ENCODE results near the gene ATP5MC3. TPM values are rescaled to one million over a fixed set of nuclear protein-coding genes. Genes with fewer than 3 reads are reported as not detected.
A peak's percentile ranks its signal among the peaks of the same experiment; 100 is the strongest.
"Not testable (repeated sequence)": the region's sequence is repeated elsewhere in the genome, so short reads cannot be mapped to it uniquely, and the experiment has no call there.

The ATP5MC3 gene
- total RNA-seq = 58.2 TPM

DNA sequence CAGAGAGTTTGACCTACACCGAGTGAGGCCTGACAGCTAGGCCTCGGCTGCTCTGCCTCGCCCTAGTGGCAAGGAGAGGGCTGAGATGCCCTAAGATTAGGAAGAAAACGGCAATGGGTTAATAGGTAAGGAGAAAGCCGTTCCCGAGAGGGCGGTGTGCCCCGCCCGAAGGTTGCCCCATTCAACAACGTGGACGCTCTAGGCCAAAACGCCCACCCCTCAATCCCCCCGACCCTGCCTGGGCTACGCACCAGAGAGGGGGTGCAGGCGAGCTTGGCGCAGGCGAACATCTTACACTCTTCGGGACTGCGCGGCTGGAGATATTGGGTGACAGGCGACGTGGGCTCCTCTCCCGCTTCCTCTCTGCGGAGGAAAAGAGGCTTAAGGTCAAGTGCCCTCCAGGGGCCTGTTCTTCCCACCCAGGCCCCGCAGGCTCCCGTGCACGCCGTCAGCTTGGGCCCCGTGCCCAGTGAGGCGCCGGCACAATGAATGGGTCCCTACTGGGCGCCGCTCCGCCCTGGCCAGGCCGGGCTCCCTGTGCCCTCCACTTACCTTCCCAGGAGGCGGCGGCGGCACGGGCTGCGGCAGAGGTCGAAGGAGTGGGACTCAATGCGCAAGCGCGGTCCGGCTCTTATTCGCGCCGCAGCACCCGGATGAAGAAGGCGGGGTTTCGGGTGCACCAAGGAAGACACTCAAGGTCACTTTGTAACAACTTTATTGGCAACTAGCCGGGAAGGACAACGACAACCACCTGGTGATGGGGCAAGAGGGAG is at the start of gene ATP5MC3:
Gene ATP5MC3, minus strand, starts transcription at position 607 of the 773 bp plus-strand sequence. Its CDS starts 317 bp downstream, at position 290.
- H3K9me3 ChIP-seq (ENCODE audit: low read depth, low read length) = no peaks in the 10 kb centered on the region
- H3K27me3 ChIP-seq (ENCODE audit: insufficient read depth, low read length) = no peaks in the 10 kb centered on the region
- H3K4me3 ChIP-seq (ENCODE audit: low read length) = peak within 1 kb of the TSS; percentile 82
- peaks cover 14% of the 10 kb centered on the region for H3K4me1 ChIP-seq (ENCODE audit: insufficient read depth, low read length)

DNA sequence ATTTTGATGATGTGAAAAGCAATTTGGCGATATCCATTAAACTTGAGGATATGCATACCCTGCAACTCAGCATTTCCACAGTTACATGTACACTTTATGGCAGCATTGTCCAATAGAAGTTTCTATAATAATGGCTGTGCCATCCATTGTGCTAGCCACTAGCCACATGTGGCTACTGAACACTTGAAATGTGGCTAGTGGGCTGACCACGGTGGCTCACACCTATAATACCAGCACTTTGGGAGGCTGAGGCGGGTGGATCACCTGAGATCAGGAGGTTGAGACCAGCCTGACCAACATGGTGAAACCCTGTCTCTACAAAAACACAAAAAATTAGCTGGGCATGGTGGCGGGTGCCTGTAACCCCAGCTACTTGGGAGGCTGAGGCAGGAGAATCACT is 47.1 kb upstream of the ATP5MC3 start:
- peaks cover 17% of the 10 kb centered on the region for H3K27me3 ChIP-seq (ENCODE audit: insufficient read depth, low read length)
- H3K9me3 ChIP-seq (ENCODE audit: low read depth, low read length); H3K4me1 ChIP-seq (ENCODE audit: insufficient read depth, low read length); H3K4me3 ChIP-seq (ENCODE audit: low read length): not testable (repeated sequence)

DNA sequence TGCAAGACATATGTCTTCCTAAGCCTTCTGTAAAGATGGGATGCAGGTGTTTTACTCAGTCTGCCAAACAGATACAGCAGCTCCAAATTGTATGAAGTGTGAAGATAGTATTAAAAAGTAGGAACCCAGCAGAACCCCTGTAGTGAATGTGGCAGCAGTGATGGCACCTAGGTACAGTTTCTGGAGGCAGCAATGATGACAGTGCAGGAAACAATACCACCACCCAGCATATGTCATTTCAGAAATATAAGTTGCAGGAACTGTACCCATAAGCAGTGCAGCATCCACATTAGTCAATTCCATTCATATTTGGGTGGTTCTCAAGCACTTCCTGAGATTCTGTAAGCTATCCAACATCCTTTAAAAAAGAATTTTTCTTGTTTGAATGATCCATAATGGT is 46.7 kb upstream of the ATP5MC3 start:
- peaks cover 17% of the 10 kb centered on the region for H3K27me3 ChIP-seq (ENCODE audit: insufficient read depth, low read length)
- H3K9me3 ChIP-seq (ENCODE audit: low read depth, low read length) = no peaks in the 10 kb centered on the region
- H3K4me1 ChIP-seq (ENCODE audit: insufficient read depth, low read length) = no peaks in the 10 kb centered on the region
- no peak overlapping the region for H3K4me3 ChIP-seq (ENCODE audit: low read length)

DNA sequence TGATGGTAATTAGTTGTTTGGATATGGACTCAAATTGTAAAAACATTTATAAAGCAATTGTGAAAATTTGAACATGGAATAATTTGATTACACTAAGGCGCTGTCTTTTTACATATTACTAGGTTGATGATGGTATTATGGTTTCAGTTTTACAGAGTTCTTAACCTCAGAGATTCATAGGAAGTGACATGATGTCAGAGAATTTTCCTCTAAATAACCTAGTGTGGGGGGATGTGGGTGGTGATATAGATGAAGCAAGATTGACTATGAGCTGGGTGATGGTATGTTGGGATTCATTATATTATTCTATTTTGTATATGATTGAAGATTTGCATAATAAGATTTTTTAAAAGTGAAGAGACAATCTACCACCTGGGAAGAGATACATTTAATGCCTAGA is 45.9 kb upstream of the ATP5MC3 start:
- Histone ChIP-seq H3K9me3 (ENCODE audit: low read depth, low read length) (no peaks in the 10 kb centered on the region), H3K27me3 (ENCODE audit: insufficient read depth, low read length) (peaks cover 17% of the 10 kb centered on the region), H3K4me3 (ENCODE audit: low read length) (no peak overlapping the region), H3K4me1 (ENCODE audit: insufficient read depth, low read length) (no peaks in the 10 kb centered on the region)

DNA sequence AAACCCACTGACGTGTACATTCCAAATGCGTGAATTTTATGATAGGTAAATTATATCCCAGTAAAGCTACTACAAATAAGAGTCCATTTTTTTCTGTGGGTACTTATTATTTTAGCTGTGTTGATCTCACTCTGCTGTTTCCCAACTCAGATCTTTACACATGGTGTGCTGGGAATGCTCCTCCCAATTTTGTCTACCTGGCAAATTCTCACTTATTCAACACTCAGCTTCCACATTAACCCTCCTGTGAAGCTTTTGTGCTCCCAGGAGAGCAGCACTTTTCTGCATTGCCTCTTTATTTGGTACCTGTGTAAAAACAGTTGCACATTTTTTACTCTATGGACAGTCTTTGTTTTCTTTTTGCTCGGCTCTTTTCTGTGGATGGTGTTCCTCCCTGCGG is 38.6 kb upstream of the ATP5MC3 start:
- Histone ChIP-seq H3K4me3 (ENCODE audit: low read length) (no peak overlapping the region), H3K9me3 (ENCODE audit: low read depth, low read length) (no peaks in the 10 kb centered on the region), H3K4me1 (ENCODE audit: insufficient read depth, low read length) (no peaks in the 10 kb centered on the region)

DNA sequence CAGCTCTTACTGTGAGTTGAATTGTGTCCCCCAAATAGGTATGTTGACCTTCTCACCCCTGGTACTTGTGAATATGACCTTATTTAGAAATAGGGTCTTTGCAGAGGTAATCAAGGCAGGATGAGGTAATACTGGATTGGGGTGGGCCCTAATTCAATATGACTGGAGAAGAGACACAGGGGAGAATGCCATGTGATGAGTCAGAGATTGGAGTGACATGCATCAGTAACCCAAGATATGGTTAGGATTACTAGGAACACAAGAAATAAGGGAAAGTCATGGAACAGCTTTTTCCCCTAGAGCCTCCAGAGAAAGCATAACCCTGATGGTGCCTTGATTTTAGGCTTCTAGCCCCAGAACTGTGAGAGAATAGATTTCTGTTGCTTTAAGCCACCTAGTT is 37.0 kb upstream of the ATP5MC3 start:
- no peaks in the 10 kb centered on the region for H3K4me1 ChIP-seq (ENCODE audit: insufficient read depth, low read length)
- no peak overlapping the region for H3K4me3 ChIP-seq (ENCODE audit: low read length)
- H3K9me3 ChIP-seq (ENCODE audit: low read depth, low read length) = no peaks in the 10 kb centered on the region
- H3K27me3 ChIP-seq (ENCODE audit: insufficient read depth, low read length) = peaks cover 19% of the 10 kb centered on the region

More for the DNA sequence above, 38.6 kb upstream of the ATP5MC3 start:
- peaks cover 17% of the 10 kb centered on the region for H3K27me3 ChIP-seq (ENCODE audit: insufficient read depth, low read length)

DNA sequence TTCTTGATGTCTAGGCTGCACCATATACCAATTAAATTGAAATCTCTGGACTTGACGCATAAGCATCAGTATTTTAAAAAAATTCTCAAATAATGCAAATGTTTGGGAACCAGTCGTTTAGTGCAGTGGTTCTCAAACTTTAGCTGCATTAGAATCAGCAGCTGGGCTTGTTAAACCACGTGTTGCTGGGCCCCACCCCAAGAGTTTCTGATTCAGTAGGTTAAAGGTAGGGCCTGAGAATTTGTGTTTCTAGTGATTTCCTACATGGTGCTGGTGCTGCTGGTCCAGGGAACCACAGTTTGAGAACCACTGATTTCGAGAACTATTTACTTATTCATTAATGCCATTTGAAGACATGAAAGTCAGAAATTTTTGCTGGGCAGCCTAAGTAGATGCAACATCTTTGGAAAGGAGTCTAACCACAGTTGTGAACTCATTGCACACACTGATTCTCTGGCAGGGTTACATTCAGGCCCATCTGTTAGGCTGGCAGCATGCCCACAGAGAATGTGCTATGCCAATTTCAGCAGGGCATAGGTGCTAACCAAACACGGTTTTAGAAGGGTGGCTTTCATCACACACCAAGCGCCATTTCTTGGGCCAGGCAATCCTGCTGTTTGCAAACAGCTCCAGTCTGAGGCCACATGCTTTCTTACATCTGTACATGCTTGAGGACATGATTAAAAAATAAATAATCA is 26.4 kb upstream of the ATP5MC3 start:
- Histone ChIP-seq H3K27me3 (ENCODE audit: insufficient read depth, low read length) (peaks cover 11% of the 10 kb centered on the region), H3K4me1 (ENCODE audit: insufficient read depth, low read length) (no peaks in the 10 kb centered on the region), H3K4me3 (ENCODE audit: low read length) (no peak overlapping the region), H3K9me3 (ENCODE audit: low read depth, low read length) (no peaks in the 10 kb centered on the region)

DNA sequence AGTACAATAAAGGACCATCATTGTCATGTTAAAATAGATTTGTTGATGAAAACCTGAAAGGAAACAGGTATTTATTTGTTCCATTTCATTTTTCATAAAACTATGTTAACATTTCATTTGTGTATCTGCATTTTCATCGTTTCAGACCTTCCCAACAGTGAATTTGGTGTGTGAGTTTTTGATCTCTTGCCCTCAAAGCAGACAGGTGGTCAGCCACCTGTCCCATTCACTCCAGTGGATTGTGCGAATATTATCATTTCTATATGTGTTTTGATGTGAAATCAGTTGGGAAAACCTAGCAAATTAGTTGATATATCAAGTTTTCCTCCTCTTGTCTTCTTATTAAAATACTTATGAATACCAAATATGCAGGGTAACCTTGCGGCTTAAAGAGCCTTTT is 25.4 kb upstream of the ATP5MC3 start:
- peaks cover 19% of the 10 kb centered on the region for H3K27me3 ChIP-seq (ENCODE audit: insufficient read depth, low read length)
- no peak overlapping the region for H3K4me3 ChIP-seq (ENCODE audit: low read length)
- no peaks in the 10 kb centered on the region for H3K9me3 ChIP-seq (ENCODE audit: low read depth, low read length)
- no peaks in the 10 kb centered on the region for H3K4me1 ChIP-seq (ENCODE audit: insufficient read depth, low read length)

DNA sequence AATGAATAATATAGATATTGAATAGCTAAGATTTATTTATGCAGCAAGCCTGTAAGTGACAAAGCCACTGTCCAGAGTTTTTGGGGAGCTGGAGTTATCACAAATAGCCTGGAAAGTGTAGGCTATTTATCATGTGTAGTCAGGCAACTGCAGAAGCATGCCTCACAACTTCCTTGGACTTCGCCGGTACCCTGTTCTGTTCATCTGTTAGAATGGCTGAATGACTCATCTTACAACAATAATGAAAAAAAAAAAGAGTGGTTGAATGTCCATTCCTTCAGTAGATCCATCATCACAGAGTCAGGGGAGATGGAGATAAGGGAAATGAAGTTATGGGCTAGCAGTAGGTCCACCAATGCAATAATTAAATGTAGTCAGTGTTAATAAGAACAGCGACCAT is 24.0 kb upstream of the ATP5MC3 start:
- peaks cover 16% of the 10 kb centered on the region for H3K27me3 ChIP-seq (ENCODE audit: insufficient read depth, low read length)

DNA sequence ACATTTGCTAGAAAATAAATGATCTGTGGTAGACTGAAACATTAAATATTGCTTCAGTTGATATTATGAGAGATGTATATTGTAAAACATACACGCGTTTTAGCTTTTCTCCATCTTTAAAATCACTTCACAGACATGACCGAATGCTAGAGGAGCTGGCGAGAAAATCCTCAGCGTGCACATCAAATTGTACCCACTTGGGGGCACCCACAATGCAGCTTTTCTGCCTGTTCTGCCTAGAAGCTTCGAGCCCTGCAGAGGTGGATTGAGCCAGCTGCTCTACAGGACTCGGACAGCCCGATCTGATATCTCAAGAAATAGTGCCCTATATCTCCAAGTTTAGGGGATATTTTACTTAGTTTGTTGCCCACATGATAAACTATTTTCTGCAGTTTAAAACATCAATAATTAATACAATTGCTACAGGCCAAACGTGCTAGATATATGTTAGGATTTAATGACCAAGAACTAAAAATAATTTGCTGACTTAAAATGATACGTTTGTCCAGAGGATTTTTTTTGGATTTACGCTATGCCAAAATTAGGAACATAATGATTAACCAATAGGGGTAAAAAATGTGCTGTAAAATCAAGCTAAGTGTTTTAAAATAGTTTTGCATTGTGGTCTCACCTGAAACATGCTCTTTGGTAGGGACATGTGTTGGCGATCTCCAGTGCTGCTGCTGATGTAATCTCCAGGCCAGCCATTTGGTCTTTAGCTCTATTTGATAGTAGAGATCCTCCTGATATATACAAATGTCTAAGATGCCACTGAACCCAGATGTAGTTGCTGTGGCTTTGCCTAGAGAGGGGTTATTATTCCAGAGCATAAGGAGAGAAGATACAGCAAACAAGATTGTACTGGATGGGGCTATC is 22.3 kb upstream of the ATP5MC3 start:
- Histone ChIP-seq H3K4me3 (ENCODE audit: low read length) (no peak overlapping the region), H3K9me3 (ENCODE audit: low read depth, low read length) (no peaks in the 10 kb centered on the region), H3K4me1 (ENCODE audit: insufficient read depth, low read length) (no peaks in the 10 kb centered on the region), H3K27me3 (ENCODE audit: insufficient read depth, low read length) (peaks cover 16% of the 10 kb centered on the region)

More for the DNA sequence above, 24.0 kb upstream of the ATP5MC3 start:
- H3K4me1 ChIP-seq (ENCODE audit: insufficient read depth, low read length) = no peaks in the 10 kb centered on the region
- no peaks in the 10 kb centered on the region for H3K9me3 ChIP-seq (ENCODE audit: low read depth, low read length)
- H3K4me3 ChIP-seq (ENCODE audit: low read length) = no peak overlapping the region

DNA sequence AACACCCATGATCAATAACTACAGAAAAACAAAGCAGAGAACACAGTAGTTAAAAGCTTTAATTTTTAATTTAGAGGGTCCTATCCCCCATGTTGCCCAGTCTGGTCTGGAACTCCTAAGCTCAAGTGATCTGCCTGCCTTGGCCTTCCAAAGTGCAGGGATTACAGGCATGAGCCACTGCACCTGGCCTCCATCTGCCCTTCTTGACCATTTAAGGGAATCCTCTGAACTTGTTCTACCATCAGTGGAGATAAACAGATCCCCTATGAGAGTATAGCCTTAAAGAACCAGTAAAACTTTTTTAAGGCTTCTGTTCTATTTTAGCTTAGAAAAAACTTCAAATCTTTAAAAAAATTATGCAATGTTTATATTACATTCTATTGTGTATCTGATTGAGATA is 13.5 kb upstream of the ATP5MC3 start:
- Histone ChIP-seq H3K9me3 (ENCODE audit: low read depth, low read length) (no peaks in the 10 kb centered on the region), H3K4me1 (ENCODE audit: insufficient read depth, low read length) (no peaks in the 10 kb centered on the region), H3K27me3 (ENCODE audit: insufficient read depth, low read length) (peaks cover 14% of the 10 kb centered on the region), H3K4me3 (ENCODE audit: low read length) (no peak overlapping the region)

DNA sequence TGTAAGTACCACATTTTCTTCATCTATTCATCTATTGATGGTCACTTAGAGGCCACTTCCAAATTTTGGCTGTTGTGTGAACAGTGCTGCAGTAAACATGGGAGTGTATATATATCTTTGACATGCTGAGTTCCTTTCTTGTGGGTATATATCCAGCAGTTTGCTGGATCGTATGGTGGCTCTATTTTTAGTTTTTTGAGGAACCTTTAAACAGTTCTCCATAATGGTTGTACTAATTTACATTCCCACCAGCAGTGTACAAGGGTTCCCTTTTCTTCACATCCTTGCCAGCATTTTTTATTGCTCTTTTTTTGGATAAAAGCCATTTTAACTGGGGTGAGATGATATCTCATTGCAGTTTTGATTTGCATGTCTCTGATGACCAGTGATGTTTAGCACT is 7.3 kb upstream of the ATP5MC3 start:
- Histone ChIP-seq H3K9me3 (ENCODE audit: low read depth, low read length) (no peaks in the 10 kb centered on the region), H3K27me3 (ENCODE audit: insufficient read depth, low read length) (no peaks in the 10 kb centered on the region), H3K4me1 (ENCODE audit: insufficient read depth, low read length) (no peaks in the 10 kb centered on the region), H3K4me3 (ENCODE audit: low read length) (no peak overlapping the region)

DNA sequence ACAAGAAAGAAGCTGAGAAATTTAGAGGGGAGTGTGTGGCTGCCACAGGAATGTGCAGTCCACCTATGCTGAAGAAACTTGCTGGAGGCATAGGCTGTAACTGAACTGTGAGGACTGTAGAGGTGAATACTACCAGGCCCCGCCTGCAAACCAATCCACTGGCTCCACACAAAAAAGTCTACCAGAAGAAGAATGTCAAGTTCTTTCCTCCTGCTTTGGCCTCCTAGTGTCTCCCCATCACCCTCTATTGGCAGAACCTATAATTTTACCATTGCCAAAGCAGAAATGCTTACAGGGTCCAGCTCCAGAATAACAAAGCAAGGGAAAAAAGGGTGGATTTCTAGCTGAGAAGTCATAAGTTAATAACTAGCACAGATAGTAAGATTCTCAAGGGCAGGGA is 5.9 kb upstream of the ATP5MC3 start:
- no peaks in the 10 kb centered on the region for H3K9me3 ChIP-seq (ENCODE audit: low read depth, low read length)
- no peaks in the 10 kb centered on the region for H3K27me3 ChIP-seq (ENCODE audit: insufficient read depth, low read length)
- no peaks in the 10 kb centered on the region for H3K4me1 ChIP-seq (ENCODE audit: insufficient read depth, low read length)
- H3K4me3 ChIP-seq (ENCODE audit: low read length) = no peak overlapping the region

DNA sequence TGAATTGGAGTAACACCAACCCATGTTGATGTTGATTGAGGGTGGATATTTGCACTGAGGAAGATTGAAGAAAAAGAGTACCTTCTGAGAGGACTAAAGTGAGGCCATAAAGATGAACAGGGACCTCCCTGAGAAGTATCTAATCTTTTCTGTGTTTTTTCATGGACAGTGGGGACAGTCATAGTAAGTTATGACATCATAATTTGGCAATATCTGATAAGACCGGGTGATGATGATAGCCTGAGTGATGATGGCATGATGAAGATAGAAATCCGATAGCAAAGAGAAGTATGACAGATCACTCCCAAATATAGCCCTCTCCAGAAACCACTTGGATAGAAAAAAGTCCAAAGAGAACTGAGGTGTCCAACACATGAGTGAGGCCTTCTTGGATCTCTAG is 2.2 kb upstream of the ATP5MC3 start:
- no peaks in the 10 kb centered on the region for H3K27me3 ChIP-seq (ENCODE audit: insufficient read depth, low read length)
- H3K9me3 ChIP-seq (ENCODE audit: low read depth, low read length) = no peaks in the 10 kb centered on the region
- H3K4me3 ChIP-seq (ENCODE audit: low read length) = no peak overlapping the region
- H3K4me1 ChIP-seq (ENCODE audit: insufficient read depth, low read length) = peaks cover 14% of the 10 kb centered on the region

DNA sequence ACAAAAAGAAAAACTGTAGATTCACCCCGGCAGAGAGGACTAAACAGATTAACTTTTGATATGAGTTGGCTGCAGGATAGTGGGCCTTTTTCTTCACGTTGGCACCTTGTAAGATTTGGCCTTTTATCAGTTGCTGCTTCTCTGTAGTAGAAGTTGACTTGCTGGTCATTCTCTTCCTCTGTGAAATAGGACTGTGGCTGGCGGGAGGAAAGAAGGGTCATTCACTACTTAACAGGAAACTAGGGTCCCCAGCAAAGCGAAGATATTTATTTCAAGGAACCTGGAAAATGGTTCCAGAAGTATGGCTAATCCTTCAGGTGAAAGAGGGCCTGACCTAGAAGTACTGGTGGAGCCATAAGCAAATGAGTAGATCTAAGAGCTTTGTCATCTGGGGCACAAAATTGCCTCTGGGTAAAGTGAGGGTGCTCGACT is 383 bp upstream of the ATP5MC3 start:
- Histone ChIP-seq H3K4me1 (ENCODE audit: insufficient read depth, low read length) (peaks cover 14% of the 10 kb centered on the region), H3K9me3 (ENCODE audit: low read depth, low read length) (no peaks in the 10 kb centered on the region), H3K4me3 (ENCODE audit: low read length) (peak overlapping the region; percentile 82), H3K27me3 (ENCODE audit: insufficient read depth, low read length) (no peaks in the 10 kb centered on the region)

Data from mononuclear cell (primary cell).